T-helper 1 cell treated with Interleukin-12 subunit alpha and Interleukin-12 subunit beta and Interleukin-4 antibody, amounts not matched to agents 30 ng/mL and 1 ng/mL, for 36 hours (primary cell): ENCODE data around the gene IDH3G. TPM values are rescaled to one million over a fixed set of nuclear protein-coding genes. Genes with fewer than 3 reads are reported as not detected.

ENCODE experiments used
- intact Hi-C: fragments of 100-400 bp; cut with micrococcal nuclease; formaldehyde crosslinking; loops from one replicate; pipeline ENCODE4 v1.15.1; 2024
- total RNA-seq: library from RNA; stranded (reverse); gene quantifications from 2 replicates; pipeline ENCODE4 v1.2.3, GENCODE V29; 2022

The IDH3G gene
- total RNA-seq, 1 donor from 2014 or later = 72.0 TPM

DNA sequence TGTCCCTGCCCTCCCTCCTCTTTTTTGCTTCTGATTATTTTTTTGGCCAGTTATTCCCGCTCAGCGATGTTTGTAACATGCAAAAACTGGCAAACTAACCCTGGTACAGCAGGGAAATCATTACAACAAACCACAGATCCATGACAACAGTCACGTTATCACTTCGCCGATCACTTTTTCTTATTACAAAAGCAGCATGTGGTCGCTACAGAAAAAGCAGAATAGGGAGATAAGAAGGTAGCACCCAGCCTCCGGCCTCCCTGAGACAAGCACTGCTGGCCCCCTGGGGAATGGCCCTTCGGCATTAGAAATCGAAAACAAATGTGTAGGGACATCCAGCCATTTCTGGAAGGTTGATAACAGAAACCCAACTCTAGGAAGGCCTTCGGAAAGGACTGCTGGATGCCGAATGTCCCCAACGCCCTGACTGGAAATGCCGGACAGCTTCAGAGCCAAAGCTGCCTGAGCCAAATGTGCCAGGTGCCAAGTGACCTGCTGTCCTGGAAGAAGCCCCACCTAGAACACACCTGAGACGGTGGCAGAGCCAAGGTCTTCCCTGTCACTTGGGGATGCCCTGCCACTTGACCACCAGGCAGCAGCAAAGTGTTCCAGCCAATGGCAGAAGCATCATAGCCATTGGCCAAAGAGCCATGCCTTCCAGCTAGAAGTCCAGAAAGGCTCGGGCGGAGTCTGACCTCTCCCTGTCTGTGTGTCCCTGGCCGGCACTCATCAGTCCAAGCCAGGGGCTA, 2.9 kb downstream of the IDH3G start:
- intact Hi-C loops = loop anchor here (5.0 kb wide), 1 partner anchor 194 kb away; the partner anchor contains the start of gene CCNQ

DNA sequence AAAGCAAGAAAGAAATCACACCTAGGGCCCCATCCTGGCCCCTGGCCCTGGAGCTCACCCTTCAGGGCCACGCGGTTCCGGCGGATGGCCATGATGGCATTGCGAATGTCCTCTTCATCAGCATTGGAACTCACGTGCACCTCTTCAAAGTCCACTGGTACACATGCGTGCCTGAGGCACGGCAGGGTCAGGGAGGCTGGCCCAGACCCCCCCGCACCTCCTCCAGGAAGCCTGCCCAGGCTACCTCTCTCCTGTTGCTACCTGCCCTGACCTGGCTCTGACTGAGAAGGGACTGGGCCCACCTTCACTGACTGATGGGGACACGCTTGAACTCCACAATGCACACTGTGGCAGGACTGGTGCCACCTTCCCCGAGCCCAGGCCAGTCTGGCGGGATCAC, 4.5 kb downstream of the IDH3G start:
- intact Hi-C loops = loop anchor here (5.0 kb wide), 1 partner anchor 192 kb away; the partner anchor contains the start of gene CCNQ

DNA sequence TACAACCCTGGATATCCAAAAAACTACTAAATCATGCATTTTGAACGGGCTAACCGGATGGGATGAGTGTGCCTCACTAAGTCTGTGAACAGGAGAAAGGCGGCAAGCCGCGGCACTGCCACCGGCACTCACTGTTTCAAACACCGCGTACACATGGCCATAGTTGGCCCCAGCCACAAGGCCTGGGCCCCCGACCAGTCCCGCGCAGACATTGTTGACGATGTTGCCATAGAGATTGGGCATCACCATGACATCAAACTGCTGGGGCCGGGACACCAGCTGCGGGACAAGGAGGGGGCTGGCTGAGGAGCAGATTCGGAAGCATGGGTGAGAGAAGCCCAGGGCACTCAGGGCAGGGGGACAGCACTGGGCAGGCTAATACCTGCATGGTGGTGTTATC, 7.5 kb downstream of the IDH3G start:
- intact Hi-C loops = no loop called here

DNA sequence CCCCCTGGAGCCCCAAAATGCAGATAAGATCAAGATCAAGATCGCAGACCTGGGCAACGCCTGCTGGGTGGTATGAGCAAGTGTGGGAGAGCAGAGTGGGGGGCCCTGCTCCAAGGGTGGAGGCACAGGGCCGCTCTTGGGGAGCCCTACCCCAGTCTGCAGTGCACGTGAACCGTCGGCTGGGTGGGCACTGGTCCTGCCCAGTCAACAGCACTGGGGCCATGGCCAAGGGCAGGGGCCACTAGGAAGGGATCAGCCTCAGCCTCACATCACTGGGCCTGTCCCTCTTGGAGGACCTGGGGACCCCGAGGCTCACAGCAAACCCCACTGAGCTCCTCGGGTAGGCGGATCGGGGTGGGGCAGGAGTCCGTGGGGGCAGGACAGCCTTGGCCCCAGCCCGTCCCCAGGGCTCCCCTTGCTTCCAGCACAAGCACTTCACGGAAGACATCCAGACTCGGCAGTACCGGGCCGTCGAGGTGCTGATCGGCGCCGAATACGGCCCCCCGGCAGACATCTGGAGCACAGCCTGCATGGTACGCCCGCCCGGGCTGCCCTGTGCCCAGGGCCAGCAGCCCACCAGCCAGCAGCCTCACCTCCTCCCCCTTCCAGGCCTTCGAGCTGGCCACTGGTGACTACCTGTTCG, 9.7 kb downstream of the IDH3G start:
- intact Hi-C loops = no loop called here

DNA sequence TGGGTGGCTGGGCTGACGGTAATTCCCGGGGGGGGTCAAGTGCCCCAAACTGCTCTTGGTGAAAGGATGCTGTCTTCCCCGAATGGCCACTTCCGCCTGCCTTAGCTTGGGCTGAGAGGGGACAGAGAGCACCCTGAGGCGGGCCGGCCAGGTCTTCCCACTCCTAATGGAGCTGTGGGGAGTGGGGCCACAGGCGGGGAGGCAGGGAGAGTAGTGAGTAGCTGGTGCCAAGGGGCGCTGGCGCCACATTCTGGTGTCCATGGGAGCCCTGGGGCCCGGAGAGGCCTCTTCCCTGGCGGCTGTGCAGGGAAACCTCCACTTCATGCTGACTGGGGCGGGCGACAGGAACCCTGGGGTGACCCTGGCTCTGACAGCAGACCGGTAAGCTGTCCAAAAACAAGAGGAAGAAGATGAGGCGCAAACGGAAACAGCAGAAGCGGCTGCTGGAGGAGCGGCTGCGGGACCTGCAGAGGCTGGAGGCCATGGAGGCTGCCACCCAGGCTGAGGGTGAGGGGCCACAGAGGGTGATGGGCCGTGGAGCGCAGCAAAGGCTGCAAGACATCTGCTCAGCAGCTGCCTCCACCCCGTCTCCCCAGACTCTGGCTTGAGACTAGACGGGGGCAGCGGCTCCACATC, 10.7 kb downstream of the IDH3G start:
- intact Hi-C loops = no loop called here

DNA sequence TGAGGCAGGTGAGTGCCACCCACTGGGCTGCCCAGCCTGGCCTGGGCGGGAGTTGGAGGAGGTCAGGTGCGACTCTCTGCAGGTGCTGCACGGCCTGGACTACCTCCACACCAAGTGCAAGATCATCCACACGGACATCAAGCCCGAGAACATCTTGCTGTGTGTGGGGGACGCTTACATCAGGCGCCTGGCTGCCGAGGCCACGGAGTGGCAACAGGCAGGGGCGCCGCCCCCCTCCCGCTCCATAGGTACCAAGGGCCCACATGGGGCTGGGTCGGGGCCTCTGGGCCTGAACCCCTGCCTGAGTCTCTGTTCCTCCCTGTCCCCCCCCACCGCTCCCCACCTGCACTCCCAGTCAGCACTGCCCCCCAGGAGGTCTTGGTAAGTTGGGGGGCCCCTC, 11.3 kb downstream of the IDH3G start:
- intact Hi-C loops = no loop called here

DNA sequence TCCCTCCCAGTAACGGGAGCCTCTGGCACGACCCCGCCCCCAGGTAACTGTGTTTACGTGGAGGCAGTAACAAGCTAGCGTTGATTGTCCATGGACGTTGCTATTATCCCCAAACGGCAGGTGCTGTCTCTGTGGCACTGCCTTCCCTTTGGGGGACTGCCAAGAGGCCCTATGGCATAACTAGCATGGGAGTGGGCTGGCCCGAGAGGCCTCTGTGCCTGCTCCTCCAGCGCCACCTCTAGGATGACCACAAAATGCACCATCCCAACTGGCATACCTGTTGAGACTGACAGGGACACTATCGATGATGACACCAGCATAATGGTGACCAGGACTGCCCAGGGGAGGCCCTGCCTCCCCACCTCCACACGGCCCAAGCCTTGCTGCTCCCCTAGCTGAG, 11.9 kb downstream of the IDH3G start:
- intact Hi-C loops = no loop called here

DNA sequence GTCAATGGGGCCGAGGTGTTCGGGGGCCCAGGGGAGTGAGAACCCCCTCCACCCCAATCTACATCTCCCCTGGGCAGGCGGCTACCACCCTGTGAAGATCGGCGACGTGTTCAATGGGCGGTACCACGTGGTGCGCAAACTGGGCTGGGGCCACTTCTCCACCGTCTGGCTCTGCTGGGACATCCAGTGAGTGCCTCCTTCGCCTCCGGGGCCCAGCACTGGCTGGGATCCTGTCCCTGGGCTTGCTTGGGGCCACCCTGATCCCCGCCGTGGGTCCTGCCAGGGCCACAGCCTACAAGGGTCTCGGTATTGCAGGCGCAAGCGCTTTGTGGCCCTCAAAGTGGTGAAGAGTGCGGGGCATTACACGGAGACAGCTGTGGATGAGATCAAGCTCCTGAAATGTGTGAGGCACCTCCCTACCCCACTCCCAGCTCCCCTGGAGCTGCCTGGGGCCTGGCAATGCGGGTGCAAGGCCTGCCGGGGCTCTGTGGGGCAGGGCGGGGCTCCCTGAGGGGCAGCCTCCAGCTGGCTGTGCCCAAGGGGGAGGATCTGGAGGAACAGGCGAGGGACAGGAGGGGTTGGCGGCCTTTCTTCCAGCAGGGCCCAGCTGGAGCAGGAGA, 12.6 kb downstream of the IDH3G start:
- intact Hi-C loops = no loop called here

DNA sequence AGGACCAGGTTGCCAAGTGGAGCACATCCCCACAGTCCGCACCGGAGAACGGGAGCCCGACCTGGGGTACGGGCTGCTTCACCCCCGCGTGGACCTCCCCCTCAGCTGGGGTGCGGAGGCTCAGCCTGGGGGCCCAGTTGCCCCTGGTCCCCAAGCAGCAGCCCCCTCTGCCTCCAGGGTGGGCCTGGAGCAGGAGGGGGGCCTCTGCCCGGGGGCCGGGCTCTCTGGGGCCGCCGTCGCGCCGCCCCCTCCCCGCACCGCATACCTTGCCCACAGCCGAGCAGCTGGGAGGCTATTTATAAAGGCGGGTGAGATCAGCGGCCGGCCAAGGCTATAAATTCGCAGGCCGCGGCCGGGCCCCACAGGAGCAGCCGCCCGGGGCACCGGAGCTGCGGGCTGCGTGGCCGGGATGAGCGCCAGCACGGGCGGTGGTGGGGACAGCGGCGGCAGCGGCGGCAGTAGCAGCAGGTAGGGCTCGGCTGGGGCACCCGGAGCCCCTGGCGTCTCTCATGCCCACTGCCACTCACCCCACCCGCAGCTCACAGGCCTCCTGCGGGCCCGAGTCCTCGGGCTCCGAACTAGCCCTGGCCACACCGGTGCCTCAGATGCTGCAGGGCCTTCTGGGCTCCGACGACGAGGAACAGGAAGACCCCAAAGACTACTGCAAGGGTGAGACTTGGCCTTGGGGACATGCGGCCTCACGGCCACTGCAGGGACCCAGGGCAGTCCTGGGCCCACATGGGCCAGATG, 13.3 kb downstream of the IDH3G start, which contains the start of gene SRPK3:
Gene SRPK3 (plus strand): TSS at position 364 of the 750 bp plus-strand sequence. CDS start 46 bp downstream, at position 410.
- intact Hi-C loops = no loop called here

DNA sequence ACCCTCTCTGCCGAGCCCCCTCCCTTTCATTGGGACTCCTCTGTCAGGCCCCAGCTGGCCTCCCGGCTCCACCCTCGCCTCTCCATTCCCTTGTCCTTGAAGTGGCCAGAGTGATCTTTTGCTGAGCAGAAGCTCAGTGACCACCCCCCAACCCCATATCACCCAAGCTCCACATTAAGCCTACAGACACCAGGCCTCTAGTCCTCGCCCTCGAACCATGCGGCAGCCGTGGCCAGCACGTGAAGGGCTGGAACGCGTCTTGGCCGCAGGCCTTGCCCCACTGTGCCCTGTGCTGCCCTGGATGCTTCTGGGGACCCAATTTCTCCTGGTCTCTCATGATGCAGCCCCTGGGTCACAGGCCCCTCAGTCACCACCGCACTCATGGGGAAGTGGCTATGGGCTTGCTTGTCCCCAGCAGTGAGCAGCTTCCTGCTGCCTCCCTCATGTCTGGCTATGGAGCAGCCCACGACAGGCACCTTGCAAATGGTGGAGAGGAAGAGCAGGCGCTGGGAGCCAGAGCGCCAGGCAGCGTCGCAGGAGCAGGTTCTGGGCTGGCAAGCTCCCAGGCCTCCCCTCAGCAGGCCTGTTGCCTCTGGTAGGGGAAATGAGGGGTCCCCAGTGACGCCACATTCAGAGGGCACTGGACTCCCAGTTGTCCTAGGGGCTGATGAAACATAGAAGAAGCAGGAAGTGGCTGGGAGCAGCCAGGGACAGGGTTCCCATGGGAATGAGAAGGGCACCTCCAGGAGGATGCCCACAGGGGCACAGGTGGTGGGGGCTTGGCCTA, 14.1 kb downstream of the IDH3G start:
- intact Hi-C loops = no loop called here

DNA sequence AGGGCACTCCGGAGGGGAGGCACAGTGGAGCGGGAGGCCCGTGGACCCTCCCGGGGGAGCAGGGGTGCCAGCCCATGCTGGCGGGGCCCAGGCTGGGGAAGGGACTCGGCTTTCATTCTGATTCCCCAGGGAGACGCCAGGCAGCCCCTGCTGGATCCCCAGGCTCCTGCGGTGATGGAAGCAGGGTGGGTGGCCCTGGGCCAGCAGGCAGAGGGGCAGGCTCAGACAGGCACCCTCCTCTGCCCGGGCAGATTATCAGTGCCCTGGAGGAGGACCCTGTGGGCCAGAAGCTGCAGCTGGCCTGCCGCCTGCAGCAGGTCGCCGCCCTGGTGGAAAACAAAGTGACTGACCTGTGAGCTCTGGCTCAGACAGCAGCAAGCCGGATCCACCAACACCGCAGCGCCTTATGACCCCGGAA, 15.5 kb downstream of the IDH3G start:
- intact Hi-C loops = no loop called here

DNA sequence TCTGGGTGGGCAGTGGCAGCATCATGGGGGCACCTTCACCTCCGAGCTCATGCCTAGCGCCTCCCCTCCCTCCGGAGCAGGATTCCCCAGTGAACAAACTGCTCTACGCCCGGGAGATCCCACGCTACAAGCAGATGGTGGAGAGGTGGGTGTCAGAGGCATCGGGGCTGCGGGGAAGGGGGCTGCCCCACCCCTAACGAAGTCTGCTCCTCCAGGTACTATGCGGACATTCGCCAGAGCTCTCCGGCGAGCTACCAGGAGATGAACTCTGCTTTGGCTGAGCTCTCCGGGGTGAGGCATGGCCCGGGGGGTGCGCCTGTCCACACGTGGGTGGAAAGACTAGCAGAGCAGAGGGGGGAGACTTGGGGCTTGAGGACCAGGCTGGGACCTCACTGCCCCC, 16.0 kb downstream of the IDH3G start:
- intact Hi-C loops = no loop called here

DNA sequence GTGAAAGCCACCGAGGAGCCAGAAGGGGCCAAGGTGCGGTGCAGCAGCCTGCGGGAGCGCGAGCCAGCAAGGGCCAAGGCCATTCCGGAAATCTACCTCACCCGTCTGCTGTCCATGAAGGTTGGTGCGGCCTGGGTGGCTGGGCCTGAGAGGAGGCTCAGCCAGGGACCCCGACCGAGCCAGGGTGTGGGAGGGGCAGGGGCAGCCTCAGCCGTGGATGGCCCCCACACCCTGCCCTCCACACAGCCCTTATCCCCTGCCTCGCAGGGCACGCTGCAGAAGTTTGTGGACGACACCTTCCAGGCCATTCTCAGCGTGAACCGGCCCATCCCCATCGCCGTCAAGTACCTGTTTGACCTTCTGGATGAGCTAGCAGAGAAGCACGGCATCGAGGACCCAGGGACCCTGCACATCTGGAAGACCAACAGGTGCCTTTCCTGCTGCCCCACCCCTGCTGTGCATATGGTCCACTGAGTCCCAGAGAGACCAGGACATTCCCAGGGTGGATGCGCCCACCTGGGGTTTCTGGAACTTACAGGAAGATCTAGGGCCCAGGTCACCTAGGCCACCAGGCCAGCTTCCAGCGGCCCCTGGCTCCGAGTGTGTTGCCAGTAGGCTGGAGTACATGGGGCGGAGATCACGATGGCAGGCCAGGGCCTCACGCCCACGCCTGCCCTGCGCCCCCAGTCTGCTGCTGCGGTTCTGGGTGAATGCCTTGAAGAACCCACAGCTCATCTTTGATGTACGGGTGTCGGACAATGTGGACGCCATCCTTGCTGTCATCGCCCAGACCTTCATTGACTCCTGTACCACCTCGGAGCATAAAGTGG, 16.7 kb downstream of the IDH3G start:
- intact Hi-C loops = no loop called here

DNA sequence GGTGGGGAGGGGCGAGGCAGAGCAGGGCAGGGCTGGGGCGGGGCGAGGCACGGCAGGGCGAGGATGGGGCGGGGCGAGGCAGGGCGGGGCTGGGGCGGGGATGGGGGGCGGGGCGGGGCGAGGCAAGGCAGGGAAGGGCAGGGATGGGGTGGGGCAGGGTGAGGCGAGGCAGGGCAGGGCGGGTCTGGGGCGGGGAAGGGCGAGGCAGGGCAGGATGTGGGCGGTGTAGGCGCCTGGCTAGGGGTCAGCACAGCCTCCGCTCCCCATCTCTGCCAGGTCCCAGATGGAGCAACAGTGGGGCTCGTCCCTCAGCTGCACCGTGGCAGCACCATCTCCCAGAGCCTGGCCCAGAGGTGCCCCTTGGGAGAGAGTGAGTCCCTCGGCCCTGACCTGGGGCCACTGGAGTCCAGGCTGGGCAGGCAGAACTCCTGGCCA, 17.5 kb downstream of the IDH3G start:
- intact Hi-C loops = no loop called here

DNA sequence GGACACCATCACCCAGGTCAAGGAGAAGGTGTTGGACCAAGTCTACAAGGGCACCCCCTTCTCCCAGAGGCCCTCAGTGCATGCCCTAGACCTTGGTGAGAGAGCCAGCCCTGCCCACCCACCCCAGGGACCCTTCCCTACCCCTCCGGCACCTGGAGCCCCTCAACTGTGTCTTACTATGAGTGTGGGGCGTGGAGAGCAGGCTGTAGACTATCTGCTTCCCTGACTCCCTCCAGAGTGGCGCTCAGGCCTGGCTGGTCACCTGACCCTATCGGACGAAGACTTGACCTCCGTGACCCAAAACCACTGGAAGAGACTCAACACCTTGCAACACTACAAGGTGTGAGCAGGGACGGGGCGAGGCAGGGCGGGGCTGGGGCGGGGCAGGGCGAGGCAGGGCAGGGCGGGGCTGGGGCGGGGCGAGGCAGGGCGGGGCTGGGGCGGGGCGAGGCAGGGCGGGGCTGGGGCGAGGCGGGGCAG, 18.0 kb downstream of the IDH3G start:
- intact Hi-C loops = no loop called here

DNA sequence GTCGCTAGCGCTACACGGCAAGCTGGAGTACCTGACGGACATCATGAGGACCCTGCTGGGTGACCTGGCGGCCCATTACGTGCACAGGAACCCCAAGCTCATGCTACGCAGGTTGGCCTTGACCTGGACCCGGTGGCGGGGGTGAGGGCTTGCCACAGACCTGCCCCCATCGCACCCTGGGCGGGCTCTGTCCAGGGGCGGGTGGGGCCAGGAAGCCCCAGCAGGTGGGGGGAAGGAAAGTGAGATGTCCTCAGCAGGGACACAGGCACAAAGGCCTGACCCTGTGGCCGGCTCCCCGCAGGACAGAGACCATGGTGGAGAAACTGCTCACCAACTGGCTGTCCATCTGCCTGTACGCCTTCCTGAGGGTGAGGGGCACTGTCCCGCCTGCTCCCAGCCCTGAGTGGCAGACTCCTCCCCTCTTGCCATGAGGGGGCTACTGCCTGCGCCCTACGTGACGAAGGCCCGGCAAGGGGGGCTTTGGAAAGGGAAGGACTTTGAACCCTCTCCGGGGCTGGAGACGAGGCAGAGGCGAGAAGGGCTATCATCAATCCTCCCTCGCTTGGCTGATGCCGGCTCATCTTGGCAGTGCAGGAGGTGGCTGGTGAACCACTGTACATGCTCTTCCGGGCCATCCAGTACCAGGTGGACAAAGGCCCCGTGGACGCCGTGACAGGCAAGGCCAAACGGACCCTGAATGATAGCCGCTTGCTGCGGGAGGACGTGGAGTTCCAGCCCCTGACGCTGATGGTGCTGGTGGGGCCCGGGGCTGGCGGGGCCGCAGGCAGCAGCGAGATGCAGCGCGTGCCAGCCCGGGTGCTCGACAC, 18.7 kb downstream of the IDH3G start:
- intact Hi-C loops = no loop called here

DNA sequence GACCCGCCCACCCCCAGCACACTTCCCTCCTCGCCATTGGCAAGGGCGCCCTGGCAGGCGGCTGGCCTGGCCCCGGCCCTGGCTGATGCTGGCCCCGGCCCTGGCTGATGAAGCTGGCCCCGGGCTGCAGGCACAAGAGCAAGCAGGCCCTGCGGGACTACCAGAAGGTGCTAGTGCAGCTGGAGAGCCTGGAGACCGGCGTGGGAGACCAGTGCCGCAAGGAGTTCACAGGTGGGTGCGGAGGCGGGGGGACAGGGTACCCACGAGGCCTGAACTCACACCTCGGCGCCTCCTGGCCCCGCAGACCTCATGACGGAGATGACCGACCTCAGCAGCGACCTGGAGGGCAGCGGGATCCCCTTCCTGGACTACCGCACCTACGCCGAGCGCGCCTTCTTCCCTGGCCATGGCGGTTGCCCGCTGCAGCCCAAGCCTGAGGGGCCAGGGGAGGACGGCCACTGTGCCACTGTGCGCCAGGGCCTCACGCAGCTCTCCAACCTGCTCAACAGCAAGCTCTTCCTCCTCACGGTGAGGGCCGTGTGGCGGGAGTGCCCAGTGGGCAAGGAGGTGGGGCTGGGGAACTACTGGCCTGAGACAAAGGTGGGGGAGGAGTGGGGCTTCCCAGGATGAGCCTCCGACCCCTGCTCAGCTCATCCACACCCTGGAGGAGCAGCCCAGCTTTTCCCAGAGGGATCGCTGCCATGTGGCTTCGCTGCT, 19.4 kb downstream of the IDH3G start:
- intact Hi-C loops = no loop called here
